H1 (cell line): ENCODE measurements around the gene PDE4D. TPM values are rescaled to one million over a fixed set of nuclear protein-coding genes. Genes with fewer than 3 reads are reported as not detected.

Source experiments
- CTCF ChIA-PET: fragments of 300-600 bp; sonication (Branson Sonifier 250); formaldehyde crosslinking; loops from one replicate; lab custom pipeline; 2021; ENCODE audit not compliant: partially characterized antibody; lab: Charles Lee
- POLR2A ChIA-PET: fragments of 300-600 bp; sonication (Branson Sonifier 250); formaldehyde crosslinking; loops from one replicate; lab custom pipeline; 2021; ENCODE audit warnings: inconsistent platforms; ENCODE audit not compliant: partially characterized antibody; lab: Charles Lee
- DNase-seq, 2 experiments: peaks; one replicate each; pipeline versions ENCODE4 v3.0.0 to v3.0.0-alpha.2; 2010 to 2022; ENCODE audit warnings: low spot score in 2 of 2, low read depth in 1 of 2, mixed read lengths in 1 of 2
- FAIRE-seq: peaks from 2 replicates; lab custom pipeline; 2011; peaks lifted over from hg19 to GRCh38; lab: Jason Lieb, UNC
- H2AFZ ChIP-seq: 2 replicates; pipeline ENCODE4 v1.8.1; 2012; ENCODE audit warnings: low read length, inconsistent platforms
- H2AK5ac ChIP-seq: 2 replicates; pipeline ENCODE4 v1.6.1; 2013; ENCODE audit warnings: low read depth, low read length
- H2BK120ac ChIP-seq: replicated peaks from 2 replicates; pipeline ENCODE3; 2013; ENCODE audit warnings: low read depth, low read length, inconsistent platforms
- H2BK12ac ChIP-seq: 2 replicates; pipeline ENCODE4 v1.6.1; 2013; ENCODE audit warnings: low read depth, low read length
- H2BK15ac ChIP-seq: 2 replicates; pipeline ENCODE4 v1.6.1; 2013; ENCODE audit warnings: low read length
- H2BK20ac ChIP-seq: 2 replicates; pipeline ENCODE4 v1.6.1; 2013; ENCODE audit warnings: low read length
- H2BK5ac ChIP-seq: 2 replicates; pipeline ENCODE4 v1.6.1; 2013; ENCODE audit warnings: low read depth, low read length
- H3K14ac ChIP-seq: 2 replicates; pipeline ENCODE4 v1.6.1; 2013; ENCODE audit warnings: inconsistent platforms; ENCODE audit not compliant: insufficient read length
- H3K18ac ChIP-seq: 2 replicates; pipeline ENCODE4 v1.6.1; 2013; ENCODE audit warnings: low read length; ENCODE audit errors: extremely low read depth
- H3K23ac ChIP-seq: 2 replicates; pipeline ENCODE4 v1.6.1; 2013; ENCODE audit warnings: inconsistent platforms; ENCODE audit not compliant: insufficient read length
- H3K23me2 ChIP-seq: 2 replicates; pipeline ENCODE4 v1.6.1; 2013; ENCODE audit warnings: low read depth, low read length
- H3K27ac ChIP-seq: 2 replicates; pipeline ENCODE4 v1.6.1; 2011; ENCODE audit warnings: low read depth, low read length, inconsistent platforms
- H3K27me3 ChIP-seq, 4 experiments: replicated peaks in 1 of 4; 1 replicate in 1 of 4; 2 replicates in 3 of 4; pipeline versions ENCODE4 v1.6.1 to v1.8.1; 2011 to 2013; ENCODE audit warnings: low read length in 3 of 4, mild to moderate bottlenecking in 3 of 4, inconsistent platforms in 2 of 4, mixed read lengths in 2 of 4, moderate library complexity in 1 of 4; ENCODE audit not compliant: control insufficient read depth in 3 of 4, insufficient read depth in 3 of 4; ENCODE audit errors: extremely low read depth in 1 of 4
- H3K36me3 ChIP-seq, 4 experiments: 2 replicates each; pipeline versions ENCODE4 v1.6.1 to v1.8.1; 2011 to 2013; ENCODE audit warnings: mild to moderate bottlenecking in 4 of 4, low read length in 3 of 4, moderate library complexity in 2 of 4, control low read depth in 1 of 4, inconsistent platforms in 1 of 4; ENCODE audit not compliant: insufficient read depth in 4 of 4, control insufficient read depth in 2 of 4
- H3K4ac ChIP-seq: replicated peaks from 2 replicates; pipeline ENCODE3; 2013; ENCODE audit warnings: low read length, low read depth, mixed read lengths, inconsistent platforms; ENCODE audit not compliant: insufficient read length
- H3K4me1 ChIP-seq, 4 experiments: replicated peaks in 1 of 4; 1 replicate in 1 of 4; 2 replicates in 3 of 4; pipeline versions ENCODE4 v1.6.1 to v1.8.1; 2011 to 2013; ENCODE audit warnings: low read length in 3 of 4, inconsistent platforms in 2 of 4, mixed read lengths in 1 of 4; ENCODE audit not compliant: insufficient read depth in 4 of 4, control insufficient read depth in 3 of 4
- H3K4me2 ChIP-seq, 2 experiments: 2 replicates each; pipeline versions ENCODE4 v1.6.1 to v1.8.1; 2011 to 2013; ENCODE audit warnings: low read depth in 2 of 2, low read length in 2 of 2, control low read depth in 1 of 2, inconsistent platforms in 1 of 2, mild to moderate bottlenecking in 1 of 2; ENCODE audit not compliant: insufficient read depth in 1 of 2
- H3K4me3 ChIP-seq, 4 experiments: fragments of 200-600, 300-600 bp in 1 of 4; sonication (generic), shearing (Covaris generic), sonication (Bioruptor Twin) in 1 of 4; 2 replicates each; pipeline versions ENCODE4 v1.5.1 to v1.8.1; 2011 to 2016; ENCODE audit warnings: low read length in 4 of 4, low read depth in 3 of 4, control low read depth in 2 of 4, inconsistent platforms in 2 of 4, mild to moderate bottlenecking in 2 of 4, mixed read lengths in 1 of 4, moderate library complexity in 1 of 4; ENCODE audit not compliant: insufficient read depth in 2 of 4; ENCODE audit errors: extremely low read depth in 1 of 4
- H3K56ac ChIP-seq: replicated peaks from 2 replicates; pipeline ENCODE3; 2013; ENCODE audit warnings: low read depth, mild to moderate bottlenecking, mixed read lengths, low read length, inconsistent platforms; ENCODE audit not compliant: insufficient read length
- H3K79me1 ChIP-seq: 2 replicates; pipeline ENCODE4 v1.6.1; 2013; ENCODE audit warnings: low read depth, low read length, control low read depth
- H3K79me2 ChIP-seq, 2 experiments: 2 replicates each; pipeline versions ENCODE4 v1.6.1 to v1.8.1; 2012 to 2013; ENCODE audit warnings: low read length in 2 of 2, mild to moderate bottlenecking in 2 of 2, inconsistent platforms in 1 of 2; ENCODE audit not compliant: insufficient read depth in 2 of 2, control insufficient read depth in 1 of 2
- H3K9ac ChIP-seq, 4 experiments: replicated peaks in 1 of 4; 1 replicate in 1 of 4; 2 replicates in 3 of 4; pipeline versions ENCODE4 v1.6.1 to v1.8.1; 2011 to 2013; ENCODE audit warnings: low read depth in 3 of 4, low read length in 3 of 4, control low read depth in 2 of 4, mild to moderate bottlenecking in 2 of 4, moderate library complexity in 2 of 4, inconsistent platforms in 1 of 4; ENCODE audit errors: extremely low read depth in 1 of 4
- H3K9me3 ChIP-seq, 2 experiments: 2 replicates each; pipeline versions ENCODE4 v1.6.1 to v1.8.1; 2012 to 2013; ENCODE audit warnings: mild to moderate bottlenecking in 2 of 2, moderate library complexity in 2 of 2, control low read depth in 1 of 2, inconsistent platforms in 1 of 2, low read depth in 1 of 2, low read length in 1 of 2, mixed read lengths in 1 of 2; ENCODE audit not compliant: insufficient read depth in 2 of 2
- H4K20me1 ChIP-seq, 2 experiments: replicated peaks in 1 of 2; 2 replicates each; pipeline versions ENCODE3 to v1.8.1; 2011 to 2013; ENCODE audit warnings: inconsistent platforms in 2 of 2, low read length in 2 of 2, mild to moderate bottlenecking in 1 of 2; ENCODE audit not compliant: insufficient read depth in 2 of 2, control insufficient read depth in 1 of 2
- H4K5ac ChIP-seq: 2 replicates; pipeline ENCODE4 v1.6.1; 2013; ENCODE audit warnings: low read length, low read depth, mixed read lengths, inconsistent platforms; ENCODE audit not compliant: insufficient read length
- H4K8ac ChIP-seq: 2 replicates; pipeline ENCODE4 v1.8.0; 2013; ENCODE audit warnings: mild to moderate bottlenecking, moderate library complexity, low read length, inconsistent platforms; ENCODE audit not compliant: insufficient read depth; ENCODE audit errors: extremely low read depth
- H4K91ac ChIP-seq: replicated peaks from 2 replicates; pipeline ENCODE3; 2013; ENCODE audit warnings: low read length, mixed read lengths, inconsistent platforms; ENCODE audit not compliant: insufficient read length
- BRCA1 ChIP-seq: IDR thresholded peaks from 2 replicates; pipeline ENCODE4 v1.6.1; 2012; ENCODE audit warnings: low read depth, low read length, improper control_type of control experiment
- E2F6 ChIP-seq: IDR thresholded peaks from 2 replicates; pipeline ENCODE4 v1.6.1; 2012; ENCODE audit warnings: inconsistent platforms
- JUN ChIP-seq: IDR thresholded peaks from 2 replicates; pipeline ENCODE4 v1.6.1; 2011; ENCODE audit warnings: low read depth, mild to moderate bottlenecking, improper control_type of control experiment, low read length
- KDM4A ChIP-seq: IDR thresholded peaks from one replicate; pipeline ENCODE4 v1.7.1; 2012; ENCODE audit warnings: low read depth, mild to moderate bottlenecking, moderate library complexity, low read length, inconsistent platforms; ENCODE audit not compliant: severe bottlenecking
- RFX5 ChIP-seq: IDR thresholded peaks from 2 replicates; pipeline ENCODE4 v1.6.1; 2011; ENCODE audit warnings: low read depth, low read length, improper control_type of control experiment, borderline replicate concordance
- RNF2 ChIP-seq: fragments of 200-900, 300-1000 bp; sonication (generic); IDR thresholded peaks from 2 replicates; pipeline ENCODE4 v1.7.1; 2016; ENCODE audit warnings: borderline replicate concordance, low read depth, mild to moderate bottlenecking, antibody characterized with exemption, low read length; ENCODE audit not compliant: poor library complexity, severe bottlenecking; ENCODE audit errors: missing control alignments
- SIN3A ChIP-seq, 2 experiments: IDR thresholded peaks in 1 of 2; conservative IDR thresholded peaks in 1 of 2; 2 replicates each; pipeline ENCODE4 v1.6.1; 2011 to 2012; ENCODE audit warnings: low read length in 2 of 2, improper control_type of control experiment in 1 of 2, low read depth in 1 of 2, mild to moderate bottlenecking in 1 of 2
- SP1 ChIP-seq: IDR thresholded peaks from 2 replicates; pipeline ENCODE4 v1.6.1; 2011; ENCODE audit warnings: low read depth, low read length
- TEAD4 ChIP-seq: IDR thresholded peaks from 2 replicates; pipeline ENCODE4 v1.6.1; 2012; ENCODE audit warnings: low read depth, low read length, inconsistent platforms, mixed read lengths
- USF2 ChIP-seq: IDR thresholded peaks from 2 replicates; pipeline ENCODE4 v1.6.1; 2011; ENCODE audit warnings: low read length, improper control_type of control experiment
- WGBS, 2 experiments: shearing (Covaris generic) in 1 of 2; methylation state at CpG; one replicate each; pipeline versions ENCODE4 v1.1.6 to v1.1.7; 2013 to 2015; ENCODE audit warnings: low lambda C conversion rate in 2 of 2, mixed read lengths in 2 of 2, inconsistent platforms in 1 of 2, low coverage in 1 of 2, missing lambda C conversion rate in 1 of 2; ENCODE audit not compliant: insufficient replicate concordance in 2 of 2, insufficient coverage in 1 of 2, insufficient read length in 1 of 2; ENCODE audit errors: extremely low coverage in 1 of 2, missing lambda C conversion rate in 1 of 2; 5-methylcytosine and 5-hydroxymethylcytosine counted together
- polyA plus RNA-seq, 7 experiments: library from polyadenylated mRNA; depleted of rRNA in 3 of 7; stranded (reverse) in 5 of 7; unstranded in 2 of 7; fragments of >200 nt in 5 of 7; fragments of 200-250 nt in 2 of 7; gene quantifications; 1 replicate in 5 of 7; 2 replicates in 1 of 7; 4 replicates in 1 of 7; pipeline versions ENCODE4 v1.2.1 to v1.2.3, GENCODE V29; 2011 to 2013; ENCODE audit warnings: missing spikeins in 2 of 7, mixed read lengths in 2 of 7
- total RNA-seq: library from RNA; stranded (reverse); fragmentation: NEBNext Ultra II Directional; extraction: Animal tissue kit (Norgen Biotek cat#: 25700); gene quantifications from 2 replicates; pipeline ENCODE4 v1.2.1, GENCODE V29; 2021

PDE4D gene
- total and polyA plus RNA-seq, 2 of the 8 experiments (the other 6 are each of a cell fraction or from before 2014, with no cell fraction given), result 2.3 to 3.7 TPM

GRCh38 chr5:59790776-59791475, 102.6 kb downstream of the PDE4D start:
- Histone ChIP-seq H4K20me1 (no peaks in the 10 kb centered on the region), H3K4me3 (no peak overlapping the region), H2AFZ (no peak overlapping the region), H3K56ac (no peak overlapping the region), H3K23ac (no peak overlapping the region), H3K9ac (no peak overlapping the region), H4K91ac (no peak overlapping the region), H3K4me2 (no peak overlapping the region), H3K79me2 (no peaks in the 10 kb centered on the region), H2BK15ac (no peak overlapping the region; the same call in 1 of the 2 replicates), H4K5ac (no peak overlapping the region), H3K79me1 (no peaks in the 10 kb centered on the region), H3K27ac (no peak overlapping the region), H3K4ac (no peak overlapping the region), H3K14ac (no peak overlapping the region), H2BK20ac (no peak overlapping the region), H3K36me3 (no peaks in the 10 kb centered on the region), H3K18ac (no peak overlapping the region), H2BK5ac (no peak overlapping the region), H4K8ac (no peak overlapping the region), H2BK12ac (peak overlapping the region; percentile 62; the same call in 1 of the 2 replicates), H2AK5ac (no peak overlapping the region), H3K23me2 (no peaks in the 10 kb centered on the region), H3K9me3 (no peaks in the 10 kb centered on the region), H3K27me3 (no peaks in the 10 kb centered on the region), H3K4me1 (peaks cover 0 to 4% (median 1%) of the 10 kb centered on the region in 4 experiments; a peak in 3 of 7 replicates), H2BK120ac (no peak overlapping the region)
- 84% methylated on average over 9 of the region's 9 CpGs; no CpG with 5 or more reads in 1 of the 2 experiments for WGBS, 2 experiments
- CTCF ChIA-PET, result interaction anchor here (1.0 to 1.7 kb wide), 3 partner anchors 10 to 286 kb away, joined by 3 to 5 read pairs (median 5); no protein-coding TSS in a partner anchor
- POLR2A ChIA-PET, result no interaction called here
- DNase-seq (no peak), FAIRE-seq (no peak)
- TF ChIP-seq SIN3A (conservative IDR thresholded peaks at IDR 0.05 in 1 of 2, IDR thresholded peaks at IDR 0.05 in 1 of 2; ENCODE audit: low read depth in 1 of 2, low read length in 2 of 2), result no peak
- TF ChIP-seq KDM4A, result no peak
- no peak for TF ChIP-seq USF2
- TF ChIP-seq JUN, result no peak
- no peak for TF ChIP-seq TEAD4
- TF ChIP-seq RNF2, result no peak
- no peak for TF ChIP-seq RFX5
- TF ChIP-seq E2F6, result no peak
- no peak for TF ChIP-seq SP1
- no peak for TF ChIP-seq BRCA1
